GM19240 (cell line): ENCODE measurements around the gene NRIP2.

Experiments used
- DNase-seq: peaks from one replicate; pipeline ENCODE4 v3.0.0; 2011; ENCODE audit warnings: low spot score; ENCODE audit not compliant: insufficient read length

NRIP2 gene

GRCh38 chr12:2806700-2807099, 28.1 kb downstream of the NRIP2 start:
- no peak for DNase-seq

- no peak for DNase-seq
Observed at GRCh38 chr12:2805143-2805520, 29.7 kb downstream of the NRIP2 start.

GRCh38 chr12:2804393-2805142, 30.3 kb downstream of the NRIP2 start:
- DNase-seq, result no peak

GRCh38 chr12:2803635-2804392, 31.0 kb downstream of the NRIP2 start:
- DNase-seq, result no peak

- DNase-seq, result no peak
Observed at GRCh38 chr12:2801044-2801783, 33.6 kb downstream of the NRIP2 start.

- no peak for DNase-seq
Observed at GRCh38 chr12:2800046-2800570, 34.7 kb downstream of the NRIP2 start.

- DNase-seq, result no peak
Observed at GRCh38 chr12:2797721-2798418, 37.0 kb downstream of the NRIP2 start.

- peak; percentile 11 for DNase-seq
Observed at GRCh38 chr12:2796187-2796666, 38.6 kb downstream of the NRIP2 start.

GRCh38 chr12:2795291-2796186, 39.3 kb downstream of the NRIP2 start:
- DNase-seq, result peak; percentile 94

- peak; percentile 90 for DNase-seq
Observed at GRCh38 chr12:2794736-2795289, 40.0 kb downstream of the NRIP2 start, which contains the start of gene FKBP4. Gene FKBP4 (plus strand): TSS chr12:2794970. CDS start chr12:2795140, 170 bp downstream.

- DNase-seq, result no peak
Observed at GRCh38 chr12:2794191-2794735, 40.6 kb downstream of the NRIP2 start.

GRCh38 chr12:2793561-2793960, 41.3 kb downstream of the NRIP2 start:
- DNase-seq, result no peak

GRCh38 chr12:2792671-2793500, 41.9 kb downstream of the NRIP2 start:
- no peak for DNase-seq

- DNase-seq, result no peak
Observed at GRCh38 chr12:2791089-2791488, 43.7 kb downstream of the NRIP2 start.

- DNase-seq, result no peak
Observed at GRCh38 chr12:2785017-2785416, 49.8 kb downstream of the NRIP2 start.

GRCh38 chr12:2783936-2784600, 50.8 kb downstream of the NRIP2 start:
- peak; percentile 20 for DNase-seq

GRCh38 chr12:2779281-2779680, 55.6 kb downstream of the NRIP2 start:
- no peak for DNase-seq
